Esophagus squamous epithelium (tissue), 4 donors: ENCODE results near the gene ADGRG3.

Experiments used
- CTCF ChIP-seq, 6 experiments: fragments of 450-650 bp in 4 of 6; fragments of 200-600 bp in 2 of 6; sonication (generic) in 2 of 6; IDR thresholded peaks; one replicate each; pipeline ENCODE4 v1.5.1; 2016 to 2019; ENCODE audit warnings: antibody characterized with exemption in 6 of 6, mild to moderate bottlenecking in 4 of 6, moderate library complexity in 4 of 6
- POLR2A ChIP-seq, 4 donors: fragments of 450-650 bp; IDR thresholded peaks; one replicate each; pipeline ENCODE4 v1.6.1; 2017; ENCODE audit warnings: antibody characterized with exemption in 4 of 4, mild to moderate bottlenecking in 4 of 4, moderate library complexity in 3 of 4

GRCh38 chr16:57637020-57637419 lies 31.1 kb upstream of the ADGRG3 start:
- no peak for TF ChIP-seq CTCF (IDR thresholded peaks at IDR 0.05)
- TF ChIP-seq POLR2A (IDR thresholded peaks at IDR 0.05): no peak
